Measurements from ENCODE around the gene OMD. TPM values are rescaled to one million over a fixed set of nuclear protein-coding genes. Genes with fewer than 3 reads are reported as not detected.

OMD gene
- total and polyA plus RNA-seq, 2 donors (not counting 1 experiment from before 2014, with no cell fraction given), result not detected

- ATAC-seq (ENCODE audit: low read depth) (no peak), DNase-seq (peak; percentile 13)
- Histone ChIP-seq H3K27ac (ENCODE audit: low read length in 2 of 2) (no peak overlapping the region), H3K4me1 (ENCODE audit: control insufficient read depth in 2 of 2, insufficient read depth in 2 of 2, low read length in 2 of 2) (no peaks in the 10 kb centered on the region), H3K36me3 (replicated peaks in 1 of 2; ENCODE audit: control extremely low read depth in 1 of 2, control insufficient read depth in 1 of 2, extremely low read depth in 1 of 2, insufficient read depth in 2 of 2, low read length in 1 of 2) (no peaks in the 10 kb centered on the region), H3K9ac (ENCODE audit: low read length) (no peak overlapping the region), H3K27me3 (replicated peaks in 1 of 4; ENCODE audit: control extremely low read depth in 1 of 4, control insufficient read depth in 3 of 4, insufficient read depth in 4 of 4, low read length in 3 of 4) (no peaks in the 10 kb centered on the region), H3K4me3 (ENCODE audit: control extremely low read depth in 1 of 5, extremely low read depth in 1 of 5, insufficient read depth in 1 of 5, low read depth in 2 of 5, low read length in 4 of 5) (no peak overlapping the region), H3K4me2 (replicated peaks; ENCODE audit: low read depth, low read length, poor library complexity, severe bottlenecking) (no peak overlapping the region), H2AFZ (ENCODE audit: insufficient read depth, low read depth, low read length, poor library complexity, severe bottlenecking) (no peak overlapping the region), H3K79me2 (ENCODE audit: control insufficient read depth, insufficient read depth, low read length) (no peaks in the 10 kb centered on the region), H4K20me1 (ENCODE audit: control insufficient read depth, insufficient read depth, low read length, poor library complexity, severe bottlenecking) (no peaks in the 10 kb centered on the region), H3K9me3 (ENCODE audit: control extremely low read depth in 1 of 3, control insufficient read depth in 2 of 3, insufficient read depth in 1 of 3, low read length in 2 of 3) (no peaks in the 10 kb centered on the region)
- ChIA-PET CTCF (interaction anchor here (0.6 to 5.9 kb wide), 5 partner anchors 10 to 326 kb away, joined by 3 to 57 read pairs (median 4); partner anchors contain the start of gene CENPP), POLR2A (no interaction called here)
- Mint-ChIP-seq H3K4me1 (no peaks in the 10 kb centered on the region), H3K4me3 (no peak overlapping the region), H3K27me3 (no peaks in the 10 kb centered on the region), H3K27ac (no peak overlapping the region), H3K9me3 (ENCODE audit: insufficient read depth) (no peaks in the 10 kb centered on the region)
- TF ChIP-seq CTCF (IDR thresholded peaks at IDR 0.05) (peak; percentile 66), EZH2 (IDR thresholded peaks at IDR 0.05; ENCODE audit: borderline replicate concordance, insufficient read depth, low read depth, low read length, poor library complexity, severe bottlenecking) (no peak)
- intact Hi-C loops (cut with micrococcal nuclease), result no loop called here
- WGBS (ENCODE audit: insufficient coverage), result 86% methylated on average over 3 of the region's 5 CpGs
Observed at GRCh38 chr9:92438900-92439526, 14.7 kb upstream of the OMD start.

GRCh38 chr9:92435263-92435662, 11.0 kb upstream of the OMD start:
- no peak for TF ChIP-seq EZH2 (IDR thresholded peaks at IDR 0.05; ENCODE audit: borderline replicate concordance, insufficient read depth, low read depth, low read length, poor library complexity, severe bottlenecking)
- no peak for TF ChIP-seq CTCF (IDR thresholded peaks at IDR 0.05)
- H4K20me1 ChIP-seq (ENCODE audit: control insufficient read depth, insufficient read depth, low read length, poor library complexity, severe bottlenecking), result no peaks in the 10 kb centered on the region
- no peak overlapping the region for H3K27ac ChIP-seq (ENCODE audit: low read length in 2 of 2)
- H3K27ac Mint-ChIP-seq, result no peak overlapping the region
- H3K4me1 Mint-ChIP-seq, result no peaks in the 10 kb centered on the region
- no peak overlapping the region for H3K4me3 ChIP-seq (ENCODE audit: control extremely low read depth in 1 of 5, extremely low read depth in 1 of 5, insufficient read depth in 1 of 5, low read depth in 2 of 5, low read length in 4 of 5)
- no CpG with 5 or more reads among the region's 1 CpG for WGBS (ENCODE audit: insufficient coverage)
- H3K4me2 ChIP-seq (replicated peaks; ENCODE audit: low read depth, low read length, poor library complexity, severe bottlenecking), result no peak overlapping the region
- no peaks in the 10 kb centered on the region for H3K9me3 Mint-ChIP-seq (ENCODE audit: insufficient read depth)
- H3K79me2 ChIP-seq (ENCODE audit: control insufficient read depth, insufficient read depth, low read length), result no peaks in the 10 kb centered on the region
- no peaks in the 10 kb centered on the region for H3K9me3 ChIP-seq (ENCODE audit: control extremely low read depth in 1 of 3, control insufficient read depth in 2 of 3, insufficient read depth in 1 of 3, low read length in 2 of 3)
- no peak overlapping the region for H3K4me3 Mint-ChIP-seq
- POLR2A ChIA-PET, result no interaction called here
- no peak overlapping the region for H2AFZ ChIP-seq (ENCODE audit: insufficient read depth, low read depth, low read length, poor library complexity, severe bottlenecking)
- no peaks in the 10 kb centered on the region for H3K27me3 ChIP-seq (replicated peaks in 1 of 4; ENCODE audit: control extremely low read depth in 1 of 4, control insufficient read depth in 3 of 4, insufficient read depth in 4 of 4, low read length in 3 of 4)
- ATAC-seq (ENCODE audit: low read depth) (no peak), DNase-seq (no peak)
- H3K36me3 ChIP-seq (replicated peaks in 1 of 2; ENCODE audit: control extremely low read depth in 1 of 2, control insufficient read depth in 1 of 2, extremely low read depth in 1 of 2, insufficient read depth in 2 of 2, low read length in 1 of 2), result no peaks in the 10 kb centered on the region
- H3K27me3 Mint-ChIP-seq, result no peaks in the 10 kb centered on the region
- no peak overlapping the region for H3K9ac ChIP-seq (ENCODE audit: low read length)
- intact Hi-C loops (cut with micrococcal nuclease), result no loop called here
- CTCF ChIA-PET, result interaction anchor here (5.9 kb wide), 1 partner anchor 297 kb away, joined by 57 read pairs; no protein-coding TSS in a partner anchor
- no peaks in the 10 kb centered on the region for H3K4me1 ChIP-seq (ENCODE audit: control insufficient read depth in 2 of 2, insufficient read depth in 2 of 2, low read length in 2 of 2)
